ENCODE results near the gene ALDH3B2.

The ALDH3B2 gene

GRCh38 chr11:67675058-67675747, 780 bp upstream of the ALDH3B2 start:
- no peaks in the 10 kb centered on the region for H3K27me3 ChIP-seq (ENCODE audit: insufficient read depth, poor library complexity, severe bottlenecking)
- DNase-seq (ENCODE audit: low read depth in 1 of 2, low spot score in 1 of 2): no peak
- H3K4me3 ChIP-seq (replicated peaks; ENCODE audit: insufficient read depth, low read length): no peak overlapping the region

GRCh38 chr11:67673902-67674301, 521 bp downstream of the ALDH3B2 start:
- Histone ChIP-seq H3K27ac (replicated peaks) (no peak overlapping the region), H3K27me3 (ENCODE audit: insufficient read depth, poor library complexity, severe bottlenecking) (no peaks in the 10 kb centered on the region)
- TF ChIP-seq REST (IDR thresholded peaks at IDR 0.05; ENCODE audit: insufficient replicate concordance, low read depth) (no peak), POLR2AphosphoS5 (IDR thresholded peaks at IDR 0.05; ENCODE audit: low read depth) (no peak), SPI1 (IDR thresholded peaks at IDR 0.05; ENCODE audit: borderline replicate concordance, low read depth) (no peak), GABPA (IDR thresholded peaks at IDR 0.05; ENCODE audit: low read depth) (no peak), CTCF (IDR thresholded peaks at IDR 0.05; ENCODE audit: insufficient read depth, low read length) (no peak)

More at GRCh38 chr11:67675058-67675747, 780 bp upstream of the ALDH3B2 start:
- H3K27ac ChIP-seq (replicated peaks): no peak overlapping the region
- no peak for TF ChIP-seq SPI1 (IDR thresholded peaks at IDR 0.05; ENCODE audit: borderline replicate concordance, low read depth)
- no peak for TF ChIP-seq REST (IDR thresholded peaks at IDR 0.05; ENCODE audit: insufficient replicate concordance, low read depth)
- no peak for TF ChIP-seq CTCF (IDR thresholded peaks at IDR 0.05; ENCODE audit: insufficient read depth, low read length)
- TF ChIP-seq POLR2AphosphoS5 (IDR thresholded peaks at IDR 0.05; ENCODE audit: low read depth): no peak
- TF ChIP-seq GABPA (IDR thresholded peaks at IDR 0.05; ENCODE audit: low read depth): no peak

GRCh38 chr11:67673358-67673757, 1.1 kb downstream of the ALDH3B2 start:
- Histone ChIP-seq H3K27ac (replicated peaks) (no peak overlapping the region), H3K4me3 (replicated peaks; ENCODE audit: insufficient read depth, low read length) (no peak overlapping the region), H3K27me3 (ENCODE audit: insufficient read depth, poor library complexity, severe bottlenecking) (no peaks in the 10 kb centered on the region)
- TF ChIP-seq GABPA (IDR thresholded peaks at IDR 0.05; ENCODE audit: low read depth) (no peak), CTCF (IDR thresholded peaks at IDR 0.05; ENCODE audit: insufficient read depth, low read length) (no peak), REST (IDR thresholded peaks at IDR 0.05; ENCODE audit: insufficient replicate concordance, low read depth) (no peak), POLR2AphosphoS5 (IDR thresholded peaks at IDR 0.05; ENCODE audit: low read depth) (no peak), SPI1 (IDR thresholded peaks at IDR 0.05; ENCODE audit: borderline replicate concordance, low read depth) (no peak)
- no peak for DNase-seq (ENCODE audit: low read depth in 1 of 2, low spot score in 1 of 2)

More at GRCh38 chr11:67673902-67674301, 521 bp downstream of the ALDH3B2 start:
- H3K4me3 ChIP-seq (replicated peaks; ENCODE audit: insufficient read depth, low read length): no peak overlapping the region
- DNase-seq (ENCODE audit: low read depth in 1 of 2, low spot score in 1 of 2): no peak
